IMR-90 (cell line): Measurements from ENCODE around the gene BCDIN3D. TPM values are rescaled to one million over a fixed set of nuclear protein-coding genes. Genes with fewer than 3 reads are reported as not detected.

Experiments
- ATAC-seq: fragments of 200-7000 bp; cut with Tn5 transposase; 2 replicates; pipeline ENCODE4 v1.9.1; 2020; ENCODE audit warnings: low read depth, mild to moderate bottlenecking, moderate library complexity
- BruUV-seq: library from RNA; stranded (reverse); fragments of 400-500 nt; replicated peaks from 2 replicates; lab custom pipeline; 2021; lab: Mats Ljungman, UMichigan
- CTCF ChIA-PET: fragments of 300-600 bp; formaldehyde crosslinking; extraction: SDS; loops from one replicate; lab custom pipeline; 2021; ENCODE audit warnings: antibody characterized with exemption; lab: Yijun Ruan, JAX
- POLR2A ChIA-PET: fragments of 300-600 bp; sonication (Branson Sonifier 250); formaldehyde crosslinking; loops from one replicate; lab custom pipeline; 2022; ENCODE audit warnings: antibody characterized with exemption; ENCODE audit not compliant: unreplicated experiment; lab: Charles Lee
- DNase-seq: peaks from one replicate; pipeline ENCODE4 v3.0.0; 2013
- H2AFZ ChIP-seq: replicated peaks from 2 replicates; pipeline ENCODE3; 2013; ENCODE audit warnings: low read length, mild to moderate bottlenecking; ENCODE audit not compliant: poor library complexity
- H2AK5ac ChIP-seq: 2 replicates; pipeline ENCODE4 v1.6.1; 2013; ENCODE audit warnings: low read depth, low read length, inconsistent platforms
- H2AK9ac ChIP-seq: replicated peaks from 2 replicates; pipeline ENCODE3; 2013; ENCODE audit warnings: mild to moderate bottlenecking, low read depth, low read length, moderate library complexity; ENCODE audit not compliant: poor library complexity
- H2BK120ac ChIP-seq: 2 replicates; pipeline ENCODE4 v1.6.1; 2013; ENCODE audit warnings: low read depth, low read length, inconsistent platforms
- H2BK15ac ChIP-seq: 3 replicates; pipeline ENCODE4 v1.6.1; 2013; ENCODE audit warnings: low read depth, low read length, inconsistent platforms
- H2BK20ac ChIP-seq: 2 replicates; pipeline ENCODE4 v1.6.1; 2013; ENCODE audit warnings: low read depth, mild to moderate bottlenecking, inconsistent platforms, low read length, moderate library complexity
- H2BK5ac ChIP-seq: 2 replicates; pipeline ENCODE4 v1.6.1; 2013; ENCODE audit warnings: mild to moderate bottlenecking, low read depth, low read length, inconsistent platforms; ENCODE audit not compliant: poor library complexity, severe bottlenecking
- H3K14ac ChIP-seq: replicated peaks from 2 replicates; pipeline ENCODE4 v1.6.1; 2013; ENCODE audit warnings: low read depth, low read length, inconsistent platforms
- H3K18ac ChIP-seq: 2 replicates; pipeline ENCODE4 v1.6.1; 2013; ENCODE audit warnings: low read depth, low read length, control low read depth
- H3K23ac ChIP-seq: 2 replicates; pipeline ENCODE4 v1.6.1; 2013; ENCODE audit warnings: low read depth, low read length, inconsistent platforms
- H3K27ac ChIP-seq: 2 replicates; pipeline ENCODE4 v1.5.1; 2013; ENCODE audit warnings: mild to moderate bottlenecking, control low read depth, low read length; ENCODE audit not compliant: insufficient read depth
- H3K27me3 ChIP-seq: 2 replicates; pipeline ENCODE4 v1.6.1; 2013; ENCODE audit warnings: low read length; ENCODE audit not compliant: control insufficient read depth, insufficient read depth
- H3K36me3 ChIP-seq: 2 replicates; pipeline ENCODE4 v1.6.1; 2013; ENCODE audit warnings: low read length, mixed read lengths; ENCODE audit not compliant: control insufficient read depth, insufficient read depth
- H3K4ac ChIP-seq: 2 replicates; pipeline ENCODE4 v1.6.1; 2013; ENCODE audit warnings: low read depth, low read length, inconsistent platforms
- H3K4me1 ChIP-seq: 2 replicates; pipeline ENCODE4 v1.6.1; 2013; ENCODE audit warnings: low read length, mixed read lengths; ENCODE audit not compliant: control insufficient read depth, insufficient read depth
- H3K4me2 ChIP-seq: 2 replicates; pipeline ENCODE4 v1.6.1; 2013; ENCODE audit warnings: low read depth, mild to moderate bottlenecking, control low read depth, low read length, moderate library complexity
- H3K4me3 ChIP-seq: 2 replicates; pipeline ENCODE4 v1.5.1; 2013; ENCODE audit warnings: low read depth, mild to moderate bottlenecking, control low read depth, low read length, moderate library complexity; ENCODE audit not compliant: insufficient read depth
- H3K56ac ChIP-seq: 2 replicates; pipeline ENCODE4 v1.6.1; 2013; ENCODE audit warnings: low read length, inconsistent platforms; ENCODE audit not compliant: insufficient read depth; ENCODE audit errors: extremely low read depth
- H3K79me1 ChIP-seq, 2 experiments: 2 replicates each; pipeline ENCODE4 v1.6.1; 2013; ENCODE audit warnings: low read length in 2 of 2, inconsistent platforms in 1 of 2, low read depth in 1 of 2
- H3K9ac ChIP-seq: 2 replicates; pipeline ENCODE4 v1.6.1; 2013; ENCODE audit warnings: low read depth, low read length, control low read depth
- H3K9me1 ChIP-seq: 2 replicates; pipeline ENCODE4 v1.6.1; 2013; ENCODE audit warnings: low read length, inconsistent platforms; ENCODE audit not compliant: insufficient read depth
- H3K9me3 ChIP-seq: 2 replicates; pipeline ENCODE4 v1.6.1; 2013; ENCODE audit warnings: low read length; ENCODE audit not compliant: control insufficient read depth, insufficient read depth
- H4K20me1 ChIP-seq: 2 replicates; pipeline ENCODE4 v1.6.1; 2013; ENCODE audit warnings: low read length, inconsistent platforms; ENCODE audit not compliant: insufficient read depth
- H4K5ac ChIP-seq: 2 replicates; pipeline ENCODE4 v1.6.1; 2013; ENCODE audit warnings: mild to moderate bottlenecking, low read depth, low read length, control low read depth
- H4K8ac ChIP-seq, 2 experiments: 2 replicates each; pipeline ENCODE4 v1.6.1; 2013; ENCODE audit warnings: low read depth in 2 of 2, low read length in 2 of 2, control low read depth in 1 of 2, inconsistent platforms in 1 of 2
- H4K91ac ChIP-seq: 2 replicates; pipeline ENCODE4 v1.6.1; 2013; ENCODE audit warnings: low read depth, low read length, inconsistent platforms; ENCODE audit not compliant: insufficient read depth
- BHLHE40 ChIP-seq: fragments of 150-350 bp; IDR thresholded peaks from 2 replicates; pipeline ENCODE4 v1.6.1; 2016; ENCODE audit warnings: mild to moderate bottlenecking, low read depth, low read length
- CEBPB ChIP-seq: IDR thresholded peaks from 2 replicates; pipeline ENCODE4 v1.6.1; 2012; ENCODE audit warnings: low read depth, low read length, improper control_type of control experiment
- CHD1 ChIP-seq: IDR thresholded peaks from 2 replicates; pipeline ENCODE4 v1.6.1; 2012; ENCODE audit warnings: low read depth, low read length, improper control_type of control experiment
- CTCF ChIP-seq: conservative IDR thresholded peaks from 2 replicates; pipeline ENCODE4 v1.5.1; 2012; ENCODE audit warnings: mild to moderate bottlenecking, low read depth, low read length, improper control_type of control experiment
- ELK1 ChIP-seq: fragments of 150-350 bp; IDR thresholded peaks from 2 replicates; pipeline ENCODE4 v1.6.1; 2016; ENCODE audit warnings: low read depth, mild to moderate bottlenecking, low read length, moderate library complexity, borderline replicate concordance
- FOS ChIP-seq: fragments of 150-350 bp; IDR thresholded peaks from 2 replicates; pipeline ENCODE4 v1.6.1; 2016; ENCODE audit warnings: low read depth, low read length
- MAFK ChIP-seq: IDR thresholded peaks from 2 replicates; pipeline ENCODE4 v1.6.1; 2012; ENCODE audit warnings: low read depth, low read length, improper control_type of control experiment
- MXI1 ChIP-seq: IDR thresholded peaks from 2 replicates; pipeline ENCODE4 v1.6.1; 2012; ENCODE audit warnings: low read depth, mild to moderate bottlenecking, low read length, moderate library complexity, borderline replicate concordance
- NFE2L2 ChIP-seq: fragments of 150-350 bp; IDR thresholded peaks from 2 replicates; pipeline ENCODE4 v1.6.1; 2016; ENCODE audit warnings: low read depth, mild to moderate bottlenecking, low read length
- POLR2A ChIP-seq: IDR thresholded peaks from 2 replicates; pipeline ENCODE4 v1.6.1; 2012; ENCODE audit warnings: mild to moderate bottlenecking, low read depth, low read length
- RAD21 ChIP-seq: IDR thresholded peaks from 2 replicates; pipeline ENCODE4 v1.6.1; 2012; ENCODE audit warnings: low read length, improper control_type of control experiment
- RCOR1 ChIP-seq: IDR thresholded peaks from 2 replicates; pipeline ENCODE4 v1.6.1; 2012; ENCODE audit warnings: mild to moderate bottlenecking, low read length, improper control_type of control experiment; ENCODE audit not compliant: insufficient replicate concordance
- RFX5 ChIP-seq: IDR thresholded peaks from 2 replicates; pipeline ENCODE4 v1.8.0; 2012; ENCODE audit warnings: low read depth, mild to moderate bottlenecking, low read length, moderate library complexity
- SMC3 ChIP-seq: fragments of 150-350 bp; IDR thresholded peaks from 2 replicates; pipeline ENCODE4 v1.6.1; 2016; ENCODE audit warnings: low read depth, mild to moderate bottlenecking, antibody characterized with exemption, low read length, moderate library complexity
- USF2 ChIP-seq: fragments of 150-350 bp; IDR thresholded peaks from 2 replicates; pipeline ENCODE4 v1.6.1; 2017; ENCODE audit warnings: mild to moderate bottlenecking, antibody characterized with exemption, low read length, low read depth
- WGBS, 2 experiments: methylation state at CpG; one replicate each; pipeline versions ENCODE4 v1.1.5 to v1.1.7; 2013; ENCODE audit warnings: missing lambda C conversion rate in 2 of 2; ENCODE audit not compliant: insufficient read length in 1 of 2; ENCODE audit errors: extremely low coverage in 2 of 2; 5-methylcytosine and 5-hydroxymethylcytosine counted together
- dilution Hi-C: fragments of 300-500 bp; cut with HindIII; formaldehyde crosslinking; loops from one replicate; pipeline ENCODE4 v1.14.3; 2018; ENCODE audit warnings: low sequenced_read_pairs; ENCODE audit not compliant: unreplicated experiment
- in situ Hi-C: fragments of 300-500 bp; cut with MboI; formaldehyde crosslinking; loops from 3 replicates; pipeline ENCODE4 v1.14.3; 2019; ENCODE audit warnings: low sequenced_read_pairs, inconsistent platforms, mixed read lengths
- intact Hi-C: fragments of 100-400 bp; cut with micrococcal nuclease; formaldehyde crosslinking; loops from 2 replicates; pipeline ENCODE4 v1.10.0; 2022
- polyA plus RNA-seq, 3 experiments: library from polyadenylated mRNA; depleted of rRNA; stranded (reverse); fragments of >200 nt; gene quantifications; 2 replicates each; pipeline ENCODE4 v1.2.3, GENCODE V29; 2012; ENCODE audit warnings: low replicate concordance in 1 of 3
- total RNA-seq: library from RNA; depleted of rRNA; stranded (reverse); fragments of >200 nt; gene quantifications from 2 replicates; pipeline ENCODE4 v1.2.3, GENCODE V29; 2012

Gene BCDIN3D
- total and polyA plus RNA-seq, 2 of the 4 experiments (the other 2 are of a cell fraction), result 2.3 TPM

GRCh38 chr12:49863946-49864797 is 21.3 kb upstream of the BCDIN3D start:
- no peak overlapping the region for H2BK20ac ChIP-seq
- no peak overlapping the region for H3K56ac ChIP-seq
- no peak overlapping the region for H2BK15ac ChIP-seq
- intact Hi-C loops (no loop called here), dilution Hi-C loops (no loop called here), in situ Hi-C loops (no loop called here)
- 57% methylated on average over 6 of the region's 17 CpGs; no CpG with 5 or more reads in 1 of the 2 experiments for WGBS, 2 experiments
- H3K36me3 ChIP-seq, result no peaks in the 10 kb centered on the region
- POLR2A ChIA-PET, result no interaction called here
- no peak overlapping the region for H2AK5ac ChIP-seq
- no peak overlapping the region for H2AFZ ChIP-seq
- no peak overlapping the region for H3K4me3 ChIP-seq
- H2AK9ac ChIP-seq, result no peak overlapping the region
- H2BK5ac ChIP-seq, result no peak overlapping the region
- no peak overlapping the region for H4K8ac ChIP-seq
- H4K5ac ChIP-seq, result no peak overlapping the region
- no peaks in the 10 kb centered on the region for H3K79me1 ChIP-seq
- H3K18ac ChIP-seq, result no peak overlapping the region
- no peak overlapping the region for H4K91ac ChIP-seq
- peaks cover 14% of the 10 kb centered on the region for H3K4me1 ChIP-seq
- H3K27me3 ChIP-seq, result peaks cover 22% of the 10 kb centered on the region
- no TSS peak for BruUV-seq
- no peak overlapping the region for H3K9ac ChIP-seq
- CTCF ChIA-PET, result interaction anchor here (1.0 kb wide), 1 partner anchor 103 kb away, joined by 3 read pairs; no protein-coding TSS in a partner anchor
- H3K9me3 ChIP-seq, result no peaks in the 10 kb centered on the region
- DNase-seq (no peak), ATAC-seq (no peak)
- no peak overlapping the region for H3K27ac ChIP-seq
- no peaks in the 10 kb centered on the region for H3K9me1 ChIP-seq
- no peak overlapping the region for H2BK120ac ChIP-seq
- H4K20me1 ChIP-seq, result 0 out of 2 replicates have a peak, but pooled peaks cover 4% of the 10 kb centered on the region
- no peak overlapping the region for H3K4me2 ChIP-seq
- H3K4ac ChIP-seq, result no peak overlapping the region
- H3K23ac ChIP-seq, result no peak overlapping the region
- H3K14ac ChIP-seq, result no peak overlapping the region
- TF ChIP-seq CEBPB (no peak), BHLHE40 (no peak), RCOR1 (no peak), USF2 (no peak), RFX5 (no peak), SMC3 (no peak), NFE2L2 (no peak), ELK1 (no peak), FOS (no peak), MAFK (no peak), CHD1 (no peak), POLR2A (no peak), CTCF (no peak), MXI1 (no peak), RAD21 (no peak)
